ENCODE results near the gene OR9Q1. TPM values are rescaled to one million over a fixed set of nuclear protein-coding genes. Genes with fewer than 3 reads are reported as not detected.
"Not testable (repeated sequence)": the region's sequence is repeated elsewhere in the genome, so short reads cannot be mapped to it uniquely, and the experiment has no call there.

OR9Q1 gene
- total RNA-seq, 1 donor from 2014 or later = not detected

GRCh38 chr11:58135171-58135570 lies 111.5 kb downstream of the OR9Q1 start:
- no peak for DNase-seq

- DNase-seq = no peak
These were observed 119.1 kb downstream of the OR9Q1 start for GRCh38 chr11:58142761-58143160.

DNA sequence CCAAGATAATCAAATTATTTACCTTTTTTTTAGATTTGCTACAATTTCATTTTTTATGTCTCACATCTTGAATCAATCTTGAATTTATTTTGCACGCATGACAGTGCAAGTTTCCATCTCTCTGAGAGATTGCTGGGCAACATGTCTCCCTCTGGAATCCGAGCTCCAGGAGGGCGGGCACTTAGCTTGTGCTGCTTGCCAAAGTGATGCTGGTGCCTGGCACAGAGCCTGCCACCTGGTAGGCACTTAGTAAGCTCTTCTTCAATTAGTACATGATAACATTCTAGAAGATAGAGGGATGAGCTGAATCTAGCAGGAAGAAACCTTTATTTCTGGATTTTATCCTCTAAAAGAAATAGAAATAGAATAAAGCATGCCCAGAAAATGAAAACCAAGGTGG lies 129.1 kb downstream of the OR9Q1 start:
- peak; percentile 22 for DNase-seq

- DNase-seq = no peak
These were observed 140.7 kb downstream of the OR9Q1 start for GRCh38 chr11:58164389-58164788.

DNA sequence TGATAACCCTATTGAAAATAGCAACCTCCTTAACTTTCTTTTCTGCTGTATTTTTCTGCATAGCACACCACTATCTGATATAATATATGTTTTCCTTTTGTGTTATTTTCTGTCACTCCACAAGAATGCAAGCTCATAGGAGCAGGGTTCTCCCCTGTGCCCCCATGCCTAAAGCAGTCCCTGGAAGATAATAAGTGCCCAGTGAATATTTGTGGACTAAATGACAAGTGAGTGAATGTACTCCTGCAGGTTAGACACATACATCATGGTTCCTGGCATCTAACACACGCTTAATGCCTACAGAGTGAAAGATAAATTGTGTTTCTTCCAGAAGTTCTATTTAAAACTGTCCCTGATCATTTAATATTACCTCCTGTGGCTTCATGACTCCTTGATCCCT lies 141.3 kb downstream of the OR9Q1 start:
- DNase-seq = no peak

- DNase-seq = no peak
These were observed 141.9 kb downstream of the OR9Q1 start for GRCh38 chr11:58165504-58166106.

DNA sequence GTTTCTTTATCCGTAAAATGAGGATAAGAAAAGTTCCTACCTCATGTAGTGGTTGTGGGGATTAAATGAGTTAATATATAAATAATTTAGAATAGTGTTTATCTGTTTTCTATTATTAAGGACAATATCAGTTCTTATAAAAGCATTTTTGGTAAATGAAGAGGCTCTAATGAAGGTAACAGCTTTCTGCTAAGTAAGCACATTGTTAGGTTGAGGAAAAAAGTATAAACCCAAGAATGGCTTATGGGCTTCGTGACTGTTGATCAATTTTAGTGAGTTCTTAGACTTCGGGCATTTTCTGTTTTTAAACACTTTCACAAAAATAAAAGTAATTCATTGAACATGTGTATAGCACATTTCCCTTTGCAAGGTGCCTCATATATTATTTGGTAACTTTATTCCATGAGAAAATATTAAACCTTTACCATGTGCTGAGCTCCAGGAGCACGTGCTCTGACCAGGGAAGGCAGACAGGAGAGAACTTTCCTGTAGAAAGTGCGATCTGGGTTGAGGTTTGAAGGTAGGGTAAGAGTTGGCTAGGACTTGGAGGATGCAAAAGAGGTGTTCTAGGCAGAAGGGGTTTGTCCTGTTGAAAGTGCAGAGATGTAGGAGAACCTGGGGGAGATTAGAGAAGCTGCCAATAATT lies 153.9 kb downstream of the OR9Q1 start:
- DNase-seq = no peak

GRCh38 chr11:58178444-58178843 lies 154.8 kb downstream of the OR9Q1 start:
- no peak for DNase-seq

DNA sequence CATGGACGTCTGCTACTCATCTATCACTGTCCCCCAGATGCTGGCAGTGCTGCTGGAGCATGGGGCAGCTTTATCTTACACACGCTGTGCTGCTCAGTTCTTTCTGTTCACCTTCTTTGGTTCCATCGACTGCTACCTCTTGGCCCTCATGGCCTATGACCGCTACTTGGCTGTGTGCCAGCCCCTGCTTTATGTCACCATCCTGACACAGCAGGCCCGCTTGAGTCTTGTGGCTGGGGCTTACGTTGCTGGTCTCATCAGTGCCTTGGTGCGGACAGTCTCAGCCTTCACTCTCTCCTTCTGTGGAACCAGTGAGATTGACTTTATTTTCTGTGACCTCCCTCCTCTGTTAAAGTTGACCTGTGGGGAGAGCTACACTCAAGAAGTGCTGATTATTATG lies 156.0 kb downstream of the OR9Q1 start:
- DNase-seq = no peak

GRCh38 chr11:58186938-58187337 lies 163.3 kb downstream of the OR9Q1 start:
- DNase-seq = no peak

DNA sequence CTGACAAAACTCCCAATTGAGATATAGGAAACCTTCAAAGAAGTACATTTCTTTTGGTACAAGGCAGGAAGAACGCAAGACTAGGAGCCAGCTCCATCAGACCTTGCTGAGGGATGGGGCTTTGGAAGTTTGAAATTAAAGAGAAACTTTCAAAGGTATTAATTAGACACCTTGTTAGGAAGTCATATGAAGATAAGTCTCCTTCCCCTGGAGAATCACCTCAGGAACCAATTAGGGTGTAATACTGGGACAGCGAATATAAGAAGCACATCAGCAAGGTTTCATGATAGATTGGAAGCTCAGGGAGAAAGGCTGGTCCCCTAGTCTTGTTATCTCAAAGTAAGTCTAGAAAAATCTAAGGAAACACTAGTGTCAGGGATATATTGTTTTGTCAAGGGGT lies 165.1 kb downstream of the OR9Q1 start, which contains the start of gene OR9Q2:
TSS of gene OR9Q2 (plus strand) at position 301 of the 400 bp plus-strand sequence. CDS start 1,421 bp downstream, outside the sequence.
- no peak for DNase-seq

DNA sequence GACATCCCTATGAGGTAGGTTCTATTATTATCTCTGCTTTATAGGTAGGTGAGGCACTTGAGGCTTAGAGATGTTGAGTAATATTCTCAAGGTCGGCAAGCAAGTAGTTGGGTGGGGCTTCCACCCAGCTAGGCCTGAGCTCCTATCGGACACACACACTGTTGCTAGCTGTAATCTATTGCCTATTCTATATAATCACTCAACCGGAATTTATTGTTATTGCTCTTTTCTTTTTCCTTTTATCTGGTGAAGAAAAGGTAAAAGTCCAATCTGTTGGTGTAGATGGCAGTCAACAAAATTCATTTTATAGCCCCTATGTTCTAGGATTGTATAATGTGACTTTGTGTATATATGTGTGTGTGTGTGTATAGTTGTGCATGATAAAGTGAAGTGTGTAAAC lies 168.5 kb downstream of the OR9Q1 start:
- DNase-seq = no peak

DNA sequence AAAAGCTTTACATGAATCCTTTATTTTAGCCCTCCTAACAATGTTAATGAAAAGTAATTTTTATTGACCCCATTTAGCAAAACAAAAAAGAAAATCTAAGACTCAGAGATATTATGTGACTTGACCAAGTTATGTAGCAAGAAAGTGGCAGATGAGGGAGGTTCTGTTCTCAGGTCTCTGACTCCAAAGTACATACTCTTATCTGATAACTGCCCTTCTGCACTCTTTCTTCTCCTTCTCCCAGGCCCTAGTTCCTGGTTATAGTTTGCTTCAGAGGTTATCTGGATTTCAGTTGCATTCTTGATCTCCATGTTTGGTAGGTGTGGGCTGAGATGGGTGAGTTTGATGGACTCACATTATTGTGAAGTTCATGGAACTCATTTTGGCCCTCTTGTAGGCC lies 169.7 kb downstream of the OR9Q1 start:
- no peak for DNase-seq

GRCh38 chr11:58195939-58196338 lies 172.3 kb downstream of the OR9Q1 start:
- no peak for DNase-seq

DNA sequence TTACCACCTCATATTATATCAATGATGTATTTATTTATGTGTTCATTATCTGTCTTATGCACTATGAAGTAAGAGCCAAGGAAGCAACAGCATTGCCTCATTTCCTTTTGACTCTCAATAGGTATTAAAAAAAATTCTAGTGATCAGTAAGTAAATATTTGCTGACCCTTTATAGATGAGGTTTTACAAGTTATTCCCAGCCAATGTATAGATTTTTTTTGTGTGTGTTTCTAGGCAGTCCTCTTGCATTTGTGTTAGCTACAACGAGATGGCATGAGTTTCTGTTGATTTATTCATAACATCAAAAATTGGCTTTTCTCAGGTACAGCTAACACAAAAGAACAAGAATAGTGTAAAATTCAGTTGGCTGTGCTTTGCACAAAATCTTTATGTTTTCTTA lies 175.6 kb downstream of the OR9Q1 start:
- DNase-seq = no peak

DNA sequence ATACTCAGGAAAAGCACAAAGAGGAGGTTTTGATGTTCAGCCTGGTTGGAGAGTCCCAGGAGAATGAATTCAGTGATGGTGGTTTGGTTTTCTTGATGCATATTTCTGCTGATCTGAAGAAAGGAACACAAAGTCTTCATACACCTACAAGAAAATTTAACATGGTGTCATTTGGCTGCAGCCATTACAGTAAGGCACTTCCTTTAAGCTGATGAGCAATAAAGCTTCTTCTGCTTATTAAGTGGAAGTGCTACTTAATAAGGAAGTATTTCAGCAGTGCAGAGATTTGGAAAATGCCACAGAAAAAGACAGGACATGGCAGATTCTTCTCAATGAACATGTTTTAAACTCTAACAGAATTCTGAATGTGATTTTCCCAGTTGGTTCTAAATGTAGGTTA lies 180.4 kb downstream of the OR9Q1 start, which contains the start of gene OR1S2:
TSS of gene OR1S2 (minus strand) at position 101 of the 400 bp plus-strand sequence. CDS start at position 101, 0 bp downstream.
- no peak for DNase-seq

DNA sequence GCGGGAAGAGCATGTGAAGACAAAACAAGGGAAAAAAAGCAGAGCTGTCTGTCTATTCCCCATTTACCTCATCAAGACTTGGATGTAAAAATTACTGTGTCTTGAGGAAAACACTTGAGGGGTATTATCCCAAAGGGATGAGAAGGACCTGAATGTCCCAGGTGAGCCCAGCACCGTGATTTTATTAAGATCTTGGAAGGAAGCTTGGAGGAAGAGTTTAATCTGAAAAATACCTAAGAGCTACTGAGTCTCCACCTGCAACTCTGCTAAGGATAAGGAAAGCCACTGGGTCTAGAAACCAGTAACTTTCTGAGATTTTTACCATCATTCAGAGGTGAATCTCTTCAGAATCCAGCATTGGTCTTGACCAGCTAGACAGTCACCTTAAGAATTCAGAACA lies 188.7 kb downstream of the OR9Q1 start, which contains the start of gene OR1S1:
TSS of gene OR1S1 (plus strand) at position 301 of the 400 bp plus-strand sequence.
- DNase-seq = not testable (repeated sequence)

- no peak for DNase-seq
These were observed 192.8 kb downstream of the OR9Q1 start for GRCh38 chr11:58216476-58216875.

DNA sequence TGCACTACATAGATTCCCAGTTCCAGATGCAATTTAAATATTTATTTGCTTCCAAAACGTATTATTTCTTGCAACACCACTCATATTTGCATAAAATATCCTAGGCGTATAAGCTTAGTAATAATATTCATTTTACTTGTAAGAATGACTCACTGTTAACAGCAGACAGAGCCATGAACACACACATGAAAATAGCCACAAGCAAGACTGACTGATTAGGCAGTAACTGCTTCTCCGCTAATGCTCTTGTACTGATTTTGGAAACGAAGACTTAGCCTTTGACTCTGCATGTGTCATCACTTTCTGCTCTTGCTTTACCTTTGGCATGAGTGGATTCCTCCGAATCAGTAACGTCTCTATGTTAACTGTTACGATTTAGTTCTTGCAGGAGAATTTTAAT lies 199.0 kb downstream of the OR9Q1 start:
- DNase-seq = no peak

- no peak for DNase-seq
These were observed 204.4 kb downstream of the OR9Q1 start for GRCh38 chr11:58227956-58228615.
